Keratinocyte (primary cell): ENCODE data around the gene TBC1D5.

Experiments used
- EZH2 ChIP-seq: IDR thresholded peaks from one replicate; pipeline ENCODE4 v1.6.1; 2012; ENCODE audit warnings: inconsistent platforms, mild to moderate bottlenecking, low read length, moderate library complexity
- TF ChIP-seq, protein P1 (sequence below), 3 experiments: IDR thresholded peaks in 1 of 3; conservative IDR thresholded peaks in 1 of 3; optimal IDR thresholded peaks in 1 of 3; 2 replicates in 2 of 3; 3 replicates in 1 of 3; pipeline versions ENCODE3 to v1.5.1; 2011; ENCODE audit warnings: low read length in 3 of 3, mild to moderate bottlenecking in 3 of 3, moderate library complexity in 2 of 3, control low read depth in 1 of 3, inconsistent platforms in 1 of 3; ENCODE audit not compliant: insufficient read depth in 2 of 3; ENCODE audit errors: extremely low read depth in 1 of 3

DNA sequence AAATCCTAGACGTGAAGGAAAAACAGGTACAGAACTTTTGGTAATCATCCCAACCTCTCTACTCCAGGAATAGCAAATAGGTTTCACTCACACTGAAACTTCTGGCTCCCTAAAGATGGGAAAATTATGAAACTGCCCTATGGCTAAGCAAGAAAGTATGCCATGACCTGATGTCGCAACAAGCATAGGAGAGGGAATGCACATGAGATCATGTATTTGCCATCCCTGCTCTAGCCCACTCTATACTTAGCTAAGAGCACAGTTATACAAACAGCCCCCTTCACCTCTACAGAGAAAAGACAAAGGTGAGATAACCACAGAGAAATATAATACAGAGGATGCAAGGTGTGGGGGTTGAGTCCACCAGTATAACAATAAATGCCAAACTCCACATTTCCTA is 102.7 kb downstream of the TBC1D5 start:
- TF ChIP-seq, protein P1, sequence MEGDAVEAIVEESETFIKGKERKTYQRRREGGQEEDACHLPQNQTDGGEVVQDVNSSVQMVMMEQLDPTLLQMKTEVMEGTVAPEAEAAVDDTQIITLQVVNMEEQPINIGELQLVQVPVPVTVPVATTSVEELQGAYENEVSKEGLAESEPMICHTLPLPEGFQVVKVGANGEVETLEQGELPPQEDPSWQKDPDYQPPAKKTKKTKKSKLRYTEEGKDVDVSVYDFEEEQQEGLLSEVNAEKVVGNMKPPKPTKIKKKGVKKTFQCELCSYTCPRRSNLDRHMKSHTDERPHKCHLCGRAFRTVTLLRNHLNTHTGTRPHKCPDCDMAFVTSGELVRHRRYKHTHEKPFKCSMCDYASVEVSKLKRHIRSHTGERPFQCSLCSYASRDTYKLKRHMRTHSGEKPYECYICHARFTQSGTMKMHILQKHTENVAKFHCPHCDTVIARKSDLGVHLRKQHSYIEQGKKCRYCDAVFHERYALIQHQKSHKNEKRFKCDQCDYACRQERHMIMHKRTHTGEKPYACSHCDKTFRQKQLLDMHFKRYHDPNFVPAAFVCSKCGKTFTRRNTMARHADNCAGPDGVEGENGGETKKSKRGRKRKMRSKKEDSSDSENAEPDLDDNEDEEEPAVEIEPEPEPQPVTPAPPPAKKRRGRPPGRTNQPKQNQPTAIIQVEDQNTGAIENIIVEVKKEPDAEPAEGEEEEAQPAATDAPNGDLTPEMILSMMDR (optimal IDR thresholded peaks at IDR 0.05 in 1 of 3, IDR thresholded peaks at IDR 0.05 in 1 of 3, conservative IDR thresholded peaks at IDR 0.05 in 1 of 3; ENCODE audit: extremely low read depth in 1 of 3, insufficient read depth in 2 of 3, low read length in 3 of 3), result no peak
- TF ChIP-seq EZH2, result no peak
